HUES48 (cell line): ENCODE results near the gene ARHGEF10L.

Source experiments
- H3K27ac ChIP-seq: one replicate; pipeline ENCODE4 v1.7.0; 2013; ENCODE audit warnings: low read depth, low read length, inconsistent platforms
- H3K27me3 ChIP-seq: 2 replicates; pipeline ENCODE4 v1.6.1; 2013; ENCODE audit warnings: mild to moderate bottlenecking, low read length; ENCODE audit not compliant: control insufficient read depth, insufficient read depth
- H3K36me3 ChIP-seq: 2 replicates; pipeline ENCODE4 v1.6.1; 2013; ENCODE audit warnings: low read length; ENCODE audit not compliant: control insufficient read depth, insufficient read depth
- H3K4me1 ChIP-seq: 2 replicates; pipeline ENCODE4 v1.6.1; 2013; ENCODE audit warnings: mild to moderate bottlenecking, low read length; ENCODE audit not compliant: control insufficient read depth, insufficient read depth
- H3K4me3 ChIP-seq: 2 replicates; pipeline ENCODE4 v1.5.1; 2013; ENCODE audit warnings: mild to moderate bottlenecking, low read depth, low read length
- H3K9ac ChIP-seq: 2 replicates; pipeline ENCODE4 v1.6.1; 2013; ENCODE audit warnings: mild to moderate bottlenecking, low read depth, low read length, moderate library complexity
- H3K9me3 ChIP-seq: 2 replicates; pipeline ENCODE4 v1.6.1; 2013; ENCODE audit warnings: low read length; ENCODE audit not compliant: control insufficient read depth, insufficient read depth

Gene ARHGEF10L

DNA sequence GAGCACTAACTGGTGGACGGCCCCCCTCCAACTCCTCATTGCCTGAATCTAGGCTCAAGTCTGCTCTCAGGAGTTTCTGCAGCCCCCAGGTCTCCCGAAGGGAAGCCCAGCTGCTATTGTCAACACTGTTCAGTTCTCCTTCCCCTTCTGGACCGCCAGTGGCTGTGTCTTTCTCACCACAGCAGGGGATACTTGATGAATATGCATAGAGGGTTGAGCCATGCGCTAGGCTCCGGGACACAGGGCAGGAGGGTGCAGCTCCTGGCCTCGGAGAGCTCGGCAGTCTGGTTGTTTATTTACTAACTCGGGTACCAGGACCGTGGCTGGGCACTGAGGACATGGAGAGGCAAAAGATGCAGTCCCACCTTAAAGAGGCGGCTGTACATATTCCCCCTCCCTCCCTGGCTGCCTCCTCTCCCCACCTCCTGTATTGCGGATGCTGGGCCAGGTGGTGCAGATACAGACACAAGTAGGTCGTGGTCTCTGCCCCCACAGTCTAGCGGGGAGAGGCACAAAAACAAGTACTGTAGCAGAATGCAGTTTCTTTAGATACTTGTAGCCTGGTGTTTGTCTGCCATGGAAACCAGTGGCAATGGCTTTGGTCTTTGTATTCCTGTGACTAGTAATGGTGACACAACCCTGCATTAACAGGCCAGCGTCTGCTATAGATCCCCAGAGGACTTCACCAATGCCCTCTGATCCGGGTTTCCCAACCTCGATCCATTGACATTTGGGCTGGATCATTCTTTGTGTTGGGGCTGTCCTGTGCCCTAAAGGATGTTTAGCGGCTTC is 26.2 kb downstream of the ARHGEF10L start:
- H3K4me3 ChIP-seq = peak overlapping the region; percentile 25; the same call in 1 of the 2 replicates
- H3K27me3 ChIP-seq = no peaks in the 10 kb centered on the region
- no peak overlapping the region for H3K9ac ChIP-seq
- peaks cover 53% of the 10 kb centered on the region for H3K4me1 ChIP-seq
- H3K36me3 ChIP-seq = no peaks in the 10 kb centered on the region
- peak overlapping the region; percentile 78 for H3K27ac ChIP-seq
- H3K9me3 ChIP-seq = no peaks in the 10 kb centered on the region

DNA sequence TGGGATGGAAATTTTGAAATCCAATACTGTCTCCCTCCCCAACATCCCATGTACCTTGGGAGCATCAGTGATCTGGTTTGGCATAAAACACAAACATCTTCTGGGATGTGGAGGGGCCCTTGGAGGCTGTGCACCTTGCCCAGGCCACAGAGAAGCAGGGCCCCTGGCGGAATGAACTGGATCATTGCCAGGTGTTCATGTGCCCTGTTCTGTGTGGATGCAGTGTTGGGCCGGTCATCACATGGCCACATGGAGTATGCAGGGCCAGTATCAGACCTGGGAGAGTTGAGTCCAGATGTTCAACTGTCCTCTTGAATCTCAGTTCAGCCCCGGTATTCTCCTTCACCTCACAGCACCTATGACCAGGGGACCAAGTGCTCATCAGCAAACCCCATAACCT is 26.9 kb downstream of the ARHGEF10L start:
- Histone ChIP-seq H3K4me3 (no peak overlapping the region), H3K9ac (no peak overlapping the region), H3K27me3 (no peaks in the 10 kb centered on the region), H3K27ac (no peak overlapping the region), H3K36me3 (no peaks in the 10 kb centered on the region), H3K4me1 (peaks cover 46% of the 10 kb centered on the region), H3K9me3 (no peaks in the 10 kb centered on the region)

DNA sequence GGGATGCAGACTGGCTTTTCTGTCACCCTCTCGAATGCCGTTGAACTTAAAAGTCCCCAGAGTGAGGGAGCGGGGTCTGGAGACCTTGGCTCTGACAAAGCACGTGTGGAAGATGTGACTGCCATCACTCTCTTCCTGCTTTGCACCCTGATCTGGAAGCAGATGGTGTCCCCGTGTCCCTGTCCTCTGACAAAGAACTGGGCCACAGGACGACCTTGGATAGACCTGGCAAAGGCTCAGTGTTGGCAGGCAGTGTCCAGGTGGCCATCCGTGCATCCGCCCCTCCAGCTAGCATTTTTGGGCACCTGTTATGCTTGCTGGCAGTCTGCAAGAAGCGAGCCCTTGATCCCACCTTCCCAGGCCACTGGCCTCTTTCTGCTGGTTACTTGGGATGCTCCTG is 27.4 kb downstream of the ARHGEF10L start:
- no peaks in the 10 kb centered on the region for H3K9me3 ChIP-seq
- no peak overlapping the region for H3K9ac ChIP-seq
- H3K27me3 ChIP-seq = no peaks in the 10 kb centered on the region
- H3K4me1 ChIP-seq = peaks cover 46% of the 10 kb centered on the region
- no peaks in the 10 kb centered on the region for H3K36me3 ChIP-seq
- H3K27ac ChIP-seq = no peak overlapping the region
- H3K4me3 ChIP-seq = no peak overlapping the region

DNA sequence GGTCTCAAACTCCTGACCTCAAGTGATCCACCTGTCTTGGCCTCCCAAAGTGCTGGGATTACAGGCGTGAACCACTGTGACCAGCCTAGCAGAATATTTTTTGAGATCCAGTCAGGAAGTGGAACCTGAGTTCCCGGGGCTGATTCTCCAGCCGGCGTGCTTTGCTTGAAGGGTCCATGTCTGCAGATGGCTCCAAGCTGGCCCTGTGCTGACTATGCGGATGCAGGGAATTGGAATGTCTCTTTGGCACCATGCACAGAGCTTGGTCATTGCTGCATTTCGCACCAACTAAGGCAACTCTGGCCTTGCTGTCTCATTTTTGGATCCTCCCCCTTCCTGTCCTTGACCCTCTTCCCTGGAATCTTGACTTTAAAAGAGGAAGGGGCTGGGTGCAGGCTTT is 28.1 kb downstream of the ARHGEF10L start:
- Histone ChIP-seq H3K9me3 (no peaks in the 10 kb centered on the region), H3K4me3 (no peak overlapping the region), H3K36me3 (no peaks in the 10 kb centered on the region), H3K27me3 (no peaks in the 10 kb centered on the region), H3K9ac (no peak overlapping the region), H3K4me1 (peaks cover 53% of the 10 kb centered on the region), H3K27ac (no peak overlapping the region)

DNA sequence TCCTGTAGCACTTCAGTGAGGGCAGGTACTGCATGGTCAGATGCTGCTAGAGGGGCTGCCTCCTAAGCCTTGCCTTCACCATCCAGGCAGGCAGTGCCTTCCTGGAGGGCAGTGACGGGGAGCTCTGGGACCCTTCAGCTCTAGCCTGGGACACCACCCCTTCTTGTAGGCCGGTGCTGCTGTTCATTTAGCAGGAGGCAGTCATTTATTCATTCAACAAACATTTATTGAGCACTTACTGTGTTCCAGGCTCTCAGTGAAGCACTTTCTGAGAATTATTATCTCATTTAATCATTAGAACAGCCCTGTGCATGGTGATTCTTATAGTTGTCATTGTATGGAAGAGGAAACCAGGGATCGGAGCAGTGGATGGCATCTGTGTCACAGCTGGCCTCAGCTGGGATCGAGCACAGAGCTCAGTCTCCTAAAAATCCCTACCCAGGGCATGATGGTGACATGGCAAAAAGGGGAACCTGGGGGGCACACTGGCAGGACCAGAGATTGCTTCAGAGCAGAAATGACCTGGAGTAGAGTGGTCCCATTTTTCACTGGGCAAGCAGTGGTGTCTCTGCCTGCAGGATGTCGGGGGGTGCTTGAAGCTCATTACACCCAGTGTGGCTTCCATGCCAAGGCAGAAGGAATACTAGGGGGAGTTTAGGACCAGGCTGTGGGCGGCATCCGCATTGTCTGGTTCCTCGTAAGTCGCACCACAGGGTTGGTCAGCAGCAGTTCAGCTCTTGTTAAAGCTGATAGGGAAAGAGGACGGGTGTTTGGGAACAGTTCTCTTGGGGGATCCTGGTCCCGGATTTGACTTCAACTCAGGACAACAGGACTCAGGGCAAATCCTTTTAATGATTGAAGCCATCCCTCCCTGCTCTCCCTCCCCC is 28.8 kb downstream of the ARHGEF10L start:
- Histone ChIP-seq H3K36me3 (no peaks in the 10 kb centered on the region), H3K4me3 (no peak overlapping the region), H3K27ac (no peak overlapping the region), H3K9ac (no peak overlapping the region), H3K4me1 (peaks cover 60% of the 10 kb centered on the region), H3K9me3 (no peaks in the 10 kb centered on the region), H3K27me3 (no peaks in the 10 kb centered on the region)

DNA sequence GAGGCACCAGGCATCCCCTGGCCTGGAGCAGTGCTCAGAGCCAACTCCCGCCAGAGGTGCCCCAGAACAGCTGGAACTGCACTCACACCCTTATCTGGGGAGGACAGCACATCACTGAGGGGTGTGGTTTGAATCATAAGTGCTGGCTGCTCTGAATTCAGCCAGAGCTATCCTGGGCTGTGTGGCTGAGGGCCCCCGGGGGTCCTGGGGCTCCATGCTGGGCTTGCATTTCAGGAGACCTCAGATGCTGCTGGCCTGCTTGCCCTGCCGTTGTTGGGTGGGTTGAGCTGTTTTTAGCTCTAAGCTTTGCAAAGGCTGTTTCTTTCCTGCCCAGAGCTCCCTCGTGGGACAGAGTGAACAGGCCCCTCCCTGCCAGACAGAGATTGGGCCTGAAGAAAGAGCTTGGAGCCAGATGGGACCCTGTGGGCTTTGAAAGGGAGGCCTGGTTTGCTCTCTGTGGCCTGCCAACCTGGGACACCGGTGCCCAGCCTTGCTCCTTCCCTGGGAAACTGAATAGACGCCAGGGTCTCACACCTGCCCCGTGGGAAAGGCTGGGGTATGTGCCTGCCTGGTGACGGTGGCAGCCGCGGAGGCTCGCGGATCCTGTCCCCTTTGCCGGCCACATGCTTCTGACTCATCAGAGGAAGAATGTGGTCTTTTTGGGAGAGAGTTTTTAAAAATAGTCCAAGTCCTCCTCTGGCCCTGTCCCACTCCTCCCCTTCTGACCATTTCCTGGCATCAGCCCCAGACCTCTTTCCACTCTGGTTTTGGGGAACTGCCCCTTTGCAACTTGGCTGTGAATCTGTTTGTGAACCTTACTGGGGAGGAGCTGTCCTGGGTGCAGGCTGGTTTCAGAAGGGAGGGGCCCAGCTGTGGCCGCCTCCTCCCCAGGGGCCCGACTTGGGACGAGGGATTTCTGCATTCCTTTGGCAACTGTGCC is 30.0 kb downstream of the ARHGEF10L start:
- H3K4me3 ChIP-seq = no peak overlapping the region
- H3K36me3 ChIP-seq = no peaks in the 10 kb centered on the region
- 0 out of 2 replicates have a peak overlapping the region, but pooled peaks have one; percentile 33 for H3K9ac ChIP-seq
- H3K27ac ChIP-seq = peak overlapping the region; percentile 84
- H3K4me1 ChIP-seq = peaks cover 72% of the 10 kb centered on the region
- H3K9me3 ChIP-seq = no peaks in the 10 kb centered on the region
- no peaks in the 10 kb centered on the region for H3K27me3 ChIP-seq

DNA sequence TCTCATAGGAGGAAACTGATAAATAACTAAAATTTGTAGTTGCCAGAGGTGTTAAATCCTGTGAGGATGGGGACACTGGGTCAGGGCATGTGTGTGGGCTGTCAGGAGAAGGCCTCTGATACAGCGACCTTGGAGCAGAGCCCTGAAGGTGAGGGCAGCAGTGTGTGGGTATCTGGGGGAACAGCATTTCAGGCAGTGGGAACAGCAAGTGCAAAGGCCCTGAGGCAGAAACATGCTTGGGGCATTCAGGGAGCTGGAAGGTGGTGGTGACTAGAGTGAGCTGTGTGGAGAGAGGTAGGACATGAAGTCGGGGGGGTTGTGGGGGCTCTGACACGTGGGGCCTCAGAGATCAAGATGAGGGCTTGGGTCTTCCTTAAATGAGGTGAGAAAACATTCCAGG is 30.7 kb downstream of the ARHGEF10L start:
- H3K27me3 ChIP-seq = no peaks in the 10 kb centered on the region
- no peak overlapping the region for H3K9ac ChIP-seq
- H3K36me3 ChIP-seq = no peaks in the 10 kb centered on the region
- H3K27ac ChIP-seq = peak overlapping the region; percentile 84
- H3K4me1 ChIP-seq = peaks cover 71% of the 10 kb centered on the region
- no peaks in the 10 kb centered on the region for H3K9me3 ChIP-seq
- H3K4me3 ChIP-seq = no peak overlapping the region

DNA sequence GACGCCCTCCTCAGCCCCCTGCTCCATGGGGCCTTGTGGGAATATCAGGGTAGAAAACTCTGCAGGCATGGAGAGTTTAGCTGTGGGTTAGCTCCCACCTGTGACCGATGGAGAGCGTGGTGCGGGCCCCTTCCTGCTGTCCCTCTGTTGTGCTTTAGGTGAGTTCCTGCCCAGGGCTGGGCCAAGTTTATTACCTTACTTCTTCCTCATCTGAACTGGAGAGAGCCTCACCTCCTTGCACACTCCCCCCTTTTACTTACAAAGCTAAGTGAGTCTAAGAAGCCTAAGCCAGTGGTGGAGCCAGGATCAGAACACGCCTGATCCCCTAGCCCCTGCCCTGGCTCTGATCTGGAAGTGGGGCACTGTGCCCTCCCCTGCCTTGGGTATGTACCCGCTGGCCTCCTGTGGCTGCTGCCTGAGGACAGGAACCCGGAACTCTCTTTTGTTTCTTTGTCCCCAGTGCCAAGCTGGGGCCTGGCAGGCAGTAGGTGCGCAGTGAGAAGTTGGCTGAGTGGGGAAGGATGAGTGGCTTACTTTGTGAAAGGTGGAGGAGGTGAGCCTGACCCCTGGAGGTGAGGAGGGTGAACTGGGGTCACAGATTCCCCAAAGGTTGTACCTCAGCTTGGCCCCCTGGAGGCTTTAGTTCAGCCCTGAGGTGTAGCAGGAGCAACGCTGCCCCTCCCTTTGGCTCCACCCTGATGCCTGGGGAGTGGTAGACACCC is 32.9 kb downstream of the ARHGEF10L start:
- Histone ChIP-seq H3K27me3 (no peaks in the 10 kb centered on the region), H3K27ac (peak overlapping the region; percentile 7), H3K9ac (no peak overlapping the region), H3K9me3 (no peaks in the 10 kb centered on the region), H3K4me1 (peaks cover 64% of the 10 kb centered on the region), H3K36me3 (no peaks in the 10 kb centered on the region), H3K4me3 (no peak overlapping the region)

DNA sequence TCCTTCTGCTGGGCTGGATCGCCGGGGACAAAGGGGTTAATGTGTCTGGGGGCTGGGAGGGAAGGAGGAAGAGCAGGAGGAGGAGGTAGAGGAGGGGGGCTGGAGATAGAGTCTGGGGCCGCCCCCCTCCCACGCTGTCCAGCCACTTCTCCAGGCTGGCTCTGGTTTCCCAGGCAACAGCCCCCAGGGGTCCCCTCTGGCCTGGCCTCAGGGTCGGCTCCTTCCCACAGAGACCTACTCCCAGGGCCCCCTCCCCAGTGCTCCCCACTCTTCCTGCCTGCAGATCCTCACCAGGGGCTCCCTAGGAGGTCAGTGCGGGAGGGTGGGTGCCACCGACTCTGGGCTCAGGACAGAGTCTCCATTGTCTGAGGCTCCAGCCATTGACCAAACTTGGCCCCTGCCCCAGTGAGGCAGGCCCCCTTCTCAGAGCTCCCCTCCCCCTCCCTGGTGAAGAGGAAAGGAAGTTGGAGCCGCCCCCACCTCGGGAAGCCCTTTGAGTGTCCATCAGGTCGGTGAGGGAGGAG is 34.1 kb downstream of the ARHGEF10L start:
- H3K4me1 ChIP-seq = peaks cover 53% of the 10 kb centered on the region
- H3K9me3 ChIP-seq = no peaks in the 10 kb centered on the region
- no peak overlapping the region for H3K9ac ChIP-seq
- H3K36me3 ChIP-seq = no peaks in the 10 kb centered on the region
- peak overlapping the region; percentile 81 for H3K27ac ChIP-seq
- no peak overlapping the region for H3K4me3 ChIP-seq
- H3K27me3 ChIP-seq = no peaks in the 10 kb centered on the region

DNA sequence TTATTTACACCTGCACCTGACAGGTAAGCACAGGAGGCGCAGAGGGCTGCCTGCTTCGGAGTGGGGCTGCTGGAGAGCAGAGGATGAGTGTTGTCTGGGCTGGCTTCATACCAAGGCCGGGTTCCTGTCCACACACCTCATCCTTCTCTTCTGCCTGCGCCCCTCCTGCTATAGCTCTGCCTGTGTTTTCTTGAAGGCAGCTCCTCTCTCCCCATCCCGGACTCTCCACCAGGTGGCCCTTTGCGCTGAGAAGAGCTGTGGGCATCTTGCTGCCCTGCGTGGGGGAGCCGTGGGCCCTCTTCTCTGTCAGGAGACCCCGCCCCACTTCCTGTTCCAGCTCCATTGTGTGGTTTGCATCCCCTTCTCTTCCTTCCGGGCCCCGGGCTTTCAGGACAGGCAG is 35.0 kb downstream of the ARHGEF10L start:
- Histone ChIP-seq H3K4me3 (no peak overlapping the region), H3K27ac (peak overlapping the region; percentile 81), H3K9me3 (no peaks in the 10 kb centered on the region), H3K36me3 (no peaks in the 10 kb centered on the region), H3K27me3 (no peaks in the 10 kb centered on the region), H3K9ac (no peak overlapping the region), H3K4me1 (peaks cover 47% of the 10 kb centered on the region)
